ENCODE measurements around the gene CDC20B.

DNA sequence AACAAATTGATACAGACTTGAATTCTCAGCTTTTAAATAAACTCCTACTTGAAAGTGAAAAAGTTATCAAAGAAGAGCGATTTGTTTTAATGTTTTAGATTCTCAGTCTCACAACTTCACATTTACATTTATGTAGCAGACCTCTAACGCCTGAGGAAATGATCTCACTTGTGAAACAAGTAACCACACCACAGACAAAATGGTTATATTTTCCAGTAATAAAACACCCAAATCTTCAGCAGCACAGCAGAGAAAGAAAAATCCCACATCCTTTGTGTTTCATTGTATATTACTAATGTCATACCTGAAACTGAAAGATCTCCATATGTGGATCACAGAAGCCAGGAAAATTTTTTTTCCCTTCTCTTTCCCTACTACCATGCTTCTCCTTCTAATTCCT lies 100.3 kb downstream of the CDC20B start:
- TF ChIP-seq FOSL2 (IDR thresholded peaks at IDR 0.05) (no peak), FOSL2 (CRISPR knock-in tag; IDR thresholded peaks at IDR 0.05) (no peak), POLR2AphosphoS2 (conservative IDR thresholded peaks at IDR 0.05; ENCODE audit: low read length) (no peak), RAD21 (conservative IDR thresholded peaks at IDR 0.05 in 1 of 2, IDR thresholded peaks at IDR 0.05 in 1 of 2) (no peak), HDAC2 (IDR thresholded peaks at IDR 0.05) (no peak)
- TF ChIP-seq, protein P1, sequence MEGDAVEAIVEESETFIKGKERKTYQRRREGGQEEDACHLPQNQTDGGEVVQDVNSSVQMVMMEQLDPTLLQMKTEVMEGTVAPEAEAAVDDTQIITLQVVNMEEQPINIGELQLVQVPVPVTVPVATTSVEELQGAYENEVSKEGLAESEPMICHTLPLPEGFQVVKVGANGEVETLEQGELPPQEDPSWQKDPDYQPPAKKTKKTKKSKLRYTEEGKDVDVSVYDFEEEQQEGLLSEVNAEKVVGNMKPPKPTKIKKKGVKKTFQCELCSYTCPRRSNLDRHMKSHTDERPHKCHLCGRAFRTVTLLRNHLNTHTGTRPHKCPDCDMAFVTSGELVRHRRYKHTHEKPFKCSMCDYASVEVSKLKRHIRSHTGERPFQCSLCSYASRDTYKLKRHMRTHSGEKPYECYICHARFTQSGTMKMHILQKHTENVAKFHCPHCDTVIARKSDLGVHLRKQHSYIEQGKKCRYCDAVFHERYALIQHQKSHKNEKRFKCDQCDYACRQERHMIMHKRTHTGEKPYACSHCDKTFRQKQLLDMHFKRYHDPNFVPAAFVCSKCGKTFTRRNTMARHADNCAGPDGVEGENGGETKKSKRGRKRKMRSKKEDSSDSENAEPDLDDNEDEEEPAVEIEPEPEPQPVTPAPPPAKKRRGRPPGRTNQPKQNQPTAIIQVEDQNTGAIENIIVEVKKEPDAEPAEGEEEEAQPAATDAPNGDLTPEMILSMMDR (IDR thresholded peaks at IDR 0.05) = no peak

Measured in A549 (cell line).